Adipocyte (in vitro differentiated cells): Measurements from ENCODE around the gene PGC.

Experiments used
- DNase-seq: peaks from one replicate; pipeline ENCODE4 v3.0.0-alpha.2; 2015; ENCODE audit warnings: low read depth
- H3K27me3 ChIP-seq: replicated peaks from 2 replicates; pipeline ENCODE4 v1.7.0; 2013; ENCODE audit warnings: mild to moderate bottlenecking, low read length, moderate library complexity; ENCODE audit not compliant: control insufficient read depth, insufficient read depth
- H3K36me3 ChIP-seq: 2 replicates; pipeline ENCODE4 v1.7.0; 2013; ENCODE audit warnings: low read length, mild to moderate bottlenecking, moderate library complexity; ENCODE audit not compliant: control insufficient read depth, insufficient read depth, severe bottlenecking
- H3K4me1 ChIP-seq: 2 replicates; pipeline ENCODE4 v1.7.0; 2013; ENCODE audit warnings: mild to moderate bottlenecking, low read length, moderate library complexity; ENCODE audit not compliant: control insufficient read depth, insufficient read depth
- H3K4me3 ChIP-seq: 2 replicates; pipeline ENCODE4 v1.7.0; 2013; ENCODE audit warnings: mild to moderate bottlenecking, low read length, moderate library complexity
- H3K9ac ChIP-seq: 2 replicates; pipeline ENCODE4 v1.7.0; 2013; ENCODE audit warnings: mild to moderate bottlenecking, low read length, moderate library complexity
- H3K9me3 ChIP-seq: 2 replicates; pipeline ENCODE4 v1.7.0; 2013; ENCODE audit warnings: mild to moderate bottlenecking, low read length, moderate library complexity; ENCODE audit not compliant: control insufficient read depth

PGC gene

DNA sequence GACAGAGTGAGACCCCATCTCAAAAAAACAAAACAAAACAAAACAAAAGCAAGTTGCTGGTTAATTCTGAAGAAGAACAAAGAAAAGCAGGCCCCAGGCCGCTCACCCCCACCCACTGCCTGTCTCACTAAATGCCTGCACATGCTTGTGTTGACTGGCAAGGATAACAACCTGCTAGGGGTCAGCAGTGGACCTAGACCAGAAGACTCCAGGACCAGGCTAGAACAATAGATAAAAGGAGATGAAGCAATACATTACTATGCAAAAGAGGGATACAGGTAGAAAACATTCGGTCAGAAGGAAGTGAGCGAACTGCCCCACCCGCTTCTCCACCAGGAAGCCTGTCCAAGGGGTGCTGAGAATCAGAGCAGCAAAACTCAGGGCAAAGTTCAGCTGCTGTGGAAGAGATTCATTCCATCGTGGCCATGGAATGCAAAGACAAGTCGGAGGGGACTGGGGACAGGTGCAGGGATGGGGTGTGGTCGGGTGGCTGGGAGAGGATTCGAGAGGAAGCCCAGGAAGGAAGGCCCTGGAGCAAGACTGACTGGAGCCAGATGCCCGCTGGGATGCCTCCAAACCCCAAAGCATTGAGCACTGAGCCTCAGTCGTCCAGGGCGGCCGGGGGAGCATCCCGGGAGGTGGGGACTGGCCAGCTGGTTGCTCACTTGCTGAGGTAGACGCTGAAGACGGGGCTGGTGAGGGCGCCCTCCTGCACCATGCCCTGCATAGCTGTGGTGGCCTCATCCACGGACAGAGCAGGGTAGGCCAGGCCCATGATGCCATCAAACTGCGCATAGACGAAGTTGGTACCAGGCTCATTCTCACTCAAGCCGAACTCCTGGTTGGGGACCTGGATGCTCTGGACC is 5.3 kb downstream of the PGC start:
- H3K9ac ChIP-seq: no peak overlapping the region
- H3K36me3 ChIP-seq: no peaks in the 10 kb centered on the region
- H3K4me1 ChIP-seq: no peaks in the 10 kb centered on the region
- no peak overlapping the region for H3K4me3 ChIP-seq
- DNase-seq: no peak
- no peaks in the 10 kb centered on the region for H3K9me3 ChIP-seq
- peaks cover 16% of the 10 kb centered on the region for H3K27me3 ChIP-seq

DNA sequence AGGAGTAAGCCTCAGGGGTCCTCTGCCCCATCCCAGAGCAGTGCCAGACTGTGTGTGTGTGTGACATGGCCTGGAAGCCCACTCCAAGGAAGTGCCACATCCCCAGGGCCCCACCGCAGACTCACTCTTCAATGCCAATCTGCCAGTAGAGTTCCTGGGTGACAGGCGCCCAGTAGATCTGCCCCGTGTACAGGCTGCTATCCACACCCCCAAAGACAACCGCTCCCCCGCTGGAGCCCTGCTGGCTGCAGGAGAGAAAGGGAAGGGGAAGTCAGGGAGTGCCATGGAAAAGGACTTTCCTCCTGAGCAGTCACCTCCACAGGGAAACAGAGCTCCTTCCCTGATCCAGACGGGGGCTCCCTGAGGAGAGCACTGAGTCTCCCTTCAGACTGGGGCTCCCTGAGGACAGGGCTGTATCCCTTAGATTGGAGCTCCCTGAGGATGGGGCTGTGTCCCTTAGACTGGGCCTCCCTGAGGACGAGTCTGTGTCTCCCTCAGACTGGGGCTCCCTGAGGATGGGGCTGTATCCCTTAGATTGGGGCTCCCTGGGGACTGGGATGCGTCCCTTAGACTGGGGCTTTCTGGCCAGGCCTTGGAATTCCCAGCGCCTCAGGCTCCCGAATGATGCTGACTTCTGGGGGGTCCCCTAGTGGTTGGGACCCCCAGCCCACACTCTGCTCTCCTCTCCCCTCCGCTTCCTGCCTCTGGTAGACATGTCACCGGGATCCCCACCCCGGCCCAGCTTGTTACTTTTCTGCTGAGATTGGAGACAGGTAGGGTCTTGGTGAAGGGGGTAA is 6.6 kb downstream of the PGC start:
- no peak overlapping the region for H3K4me3 ChIP-seq
- H3K27me3 ChIP-seq: peaks cover 16% of the 10 kb centered on the region
- H3K9me3 ChIP-seq: no peaks in the 10 kb centered on the region
- no peaks in the 10 kb centered on the region for H3K36me3 ChIP-seq
- no peak for DNase-seq
- no peaks in the 10 kb centered on the region for H3K4me1 ChIP-seq
- no peak overlapping the region for H3K9ac ChIP-seq

DNA sequence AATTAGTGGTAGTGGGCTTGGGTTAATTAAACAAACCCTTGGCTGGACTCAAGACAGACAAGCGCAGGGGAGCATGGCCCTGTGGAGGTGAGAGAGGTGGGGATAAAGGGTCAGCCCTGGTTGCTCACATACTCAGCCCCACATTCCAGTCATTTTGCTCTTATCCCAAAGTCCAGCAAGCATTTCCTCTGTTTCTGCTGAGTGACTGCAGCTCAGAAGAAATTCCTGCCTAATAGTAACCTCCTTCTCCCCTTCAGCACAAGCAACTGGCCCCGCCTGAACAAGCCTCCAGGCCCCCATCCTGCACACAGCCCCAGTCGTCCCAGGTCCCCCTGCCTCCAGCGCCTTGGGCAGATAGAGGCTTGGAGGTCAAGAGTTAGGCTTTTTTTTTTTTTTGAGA is 8.2 kb downstream of the PGC start:
- Histone ChIP-seq H3K4me1 (no peaks in the 10 kb centered on the region), H3K27me3 (peaks cover 16% of the 10 kb centered on the region), H3K4me3 (no peak overlapping the region), H3K9ac (no peak overlapping the region), H3K36me3 (no peaks in the 10 kb centered on the region), H3K9me3 (no peaks in the 10 kb centered on the region)
- no peak for DNase-seq

DNA sequence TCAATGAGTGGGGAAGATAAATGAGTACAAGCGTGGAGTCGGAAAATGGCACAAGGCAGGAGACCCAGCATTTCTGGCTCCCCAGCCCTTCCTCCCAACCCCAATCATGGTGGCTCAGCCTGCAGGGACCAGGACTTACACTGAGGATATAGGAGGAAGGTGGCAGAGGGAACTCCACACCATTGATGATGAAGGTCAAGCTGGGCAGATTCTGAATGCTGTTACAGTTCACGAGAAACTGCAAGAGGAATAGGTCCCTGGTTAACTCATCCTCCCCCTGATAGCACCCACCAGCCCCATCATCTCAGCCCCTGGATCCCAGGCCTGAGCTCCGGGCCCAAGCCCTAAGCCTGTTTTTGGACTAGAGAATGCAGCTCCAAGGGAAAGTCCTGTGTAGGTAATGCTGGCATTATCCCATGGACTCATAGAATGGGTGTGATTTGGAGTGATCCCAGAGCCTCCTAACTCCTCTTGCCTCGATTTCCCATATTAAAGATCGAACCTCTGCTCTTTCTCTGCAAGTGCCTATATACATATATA is 9.5 kb downstream of the PGC start:
- no peak overlapping the region for H3K4me3 ChIP-seq

DNA sequence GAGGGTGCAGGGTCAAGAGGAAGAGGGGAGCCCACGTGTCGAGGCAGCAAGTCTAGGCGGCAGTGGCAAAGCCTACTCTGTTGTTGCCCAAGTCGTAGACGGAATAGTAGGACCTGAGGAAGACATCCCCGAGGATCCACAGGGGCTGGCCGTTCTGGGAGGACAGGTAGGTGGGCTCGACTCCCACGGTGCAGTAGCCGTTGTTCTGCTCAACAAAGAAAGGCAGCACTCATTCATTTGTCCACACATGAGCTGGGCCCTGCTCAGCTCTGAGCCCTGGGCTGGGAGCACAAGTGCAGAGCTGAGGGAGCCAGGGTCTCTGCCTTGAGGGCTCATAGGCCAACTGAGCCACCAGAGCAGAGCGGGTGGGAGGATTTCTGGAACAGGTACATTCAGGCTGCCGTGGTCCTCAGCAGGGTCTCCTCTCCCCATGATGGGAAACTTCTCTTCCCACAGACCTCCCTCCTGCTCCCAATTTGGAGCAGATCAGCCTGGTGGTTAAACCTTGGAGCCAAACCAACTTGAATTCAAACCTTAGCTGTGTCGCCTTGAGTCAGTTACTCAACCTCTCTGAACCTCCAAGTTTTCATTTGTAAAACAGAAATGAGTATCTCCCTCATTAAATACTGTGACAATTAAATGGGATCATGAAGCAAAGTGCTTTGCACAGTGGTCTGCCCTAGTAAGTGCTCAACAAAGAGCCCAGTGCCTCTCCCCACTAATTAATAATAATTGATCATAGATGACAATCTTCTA is 10.2 kb downstream of the PGC start:
- peaks cover 16% of the 10 kb centered on the region for H3K27me3 ChIP-seq
- H3K4me3 ChIP-seq: no peak overlapping the region
- H3K9me3 ChIP-seq: no peaks in the 10 kb centered on the region
- H3K4me1 ChIP-seq: peaks cover 16% of the 10 kb centered on the region
- H3K9ac ChIP-seq: no peak overlapping the region
- no peak for DNase-seq
- no peaks in the 10 kb centered on the region for H3K36me3 ChIP-seq

More for the DNA sequence above, 9.5 kb downstream of the PGC start:
- Histone ChIP-seq H3K27me3 (peaks cover 16% of the 10 kb centered on the region), H3K4me1 (peaks cover 12% of the 10 kb centered on the region), H3K36me3 (no peaks in the 10 kb centered on the region), H3K9me3 (no peaks in the 10 kb centered on the region), H3K9ac (no peak overlapping the region)
- no peak for DNase-seq

DNA sequence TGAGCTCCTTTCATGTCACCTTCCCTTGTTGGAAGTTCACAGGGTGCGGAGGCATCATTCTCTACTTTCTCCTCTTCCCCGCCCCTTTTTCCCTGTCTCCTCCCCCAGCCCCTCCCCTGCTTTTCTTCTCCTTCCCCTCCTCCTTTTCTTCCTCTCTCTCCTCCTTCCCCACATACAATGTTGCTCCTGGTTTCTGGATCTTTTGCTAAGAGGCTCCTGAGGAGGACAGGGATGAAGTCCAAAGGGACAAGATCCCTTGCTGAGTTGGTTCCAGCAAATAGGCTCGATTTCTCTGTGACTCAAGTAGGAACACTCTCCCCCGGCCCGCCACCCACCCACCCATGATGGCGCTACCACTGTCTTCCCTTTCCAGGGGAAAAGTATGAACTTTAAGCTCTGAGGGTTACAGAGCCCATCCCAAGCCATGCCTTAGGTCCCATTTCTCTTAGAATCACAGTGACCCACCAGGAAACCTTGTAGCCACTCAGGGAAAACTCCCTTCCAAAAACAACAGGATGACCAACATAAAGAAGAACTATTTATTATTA is 10.9 kb downstream of the PGC start:
- Histone ChIP-seq H3K4me3 (no peak overlapping the region), H3K9ac (no peak overlapping the region), H3K9me3 (no peaks in the 10 kb centered on the region), H3K4me1 (peaks cover 16% of the 10 kb centered on the region), H3K36me3 (no peaks in the 10 kb centered on the region), H3K27me3 (peaks cover 16% of the 10 kb centered on the region)
- no peak for DNase-seq

DNA sequence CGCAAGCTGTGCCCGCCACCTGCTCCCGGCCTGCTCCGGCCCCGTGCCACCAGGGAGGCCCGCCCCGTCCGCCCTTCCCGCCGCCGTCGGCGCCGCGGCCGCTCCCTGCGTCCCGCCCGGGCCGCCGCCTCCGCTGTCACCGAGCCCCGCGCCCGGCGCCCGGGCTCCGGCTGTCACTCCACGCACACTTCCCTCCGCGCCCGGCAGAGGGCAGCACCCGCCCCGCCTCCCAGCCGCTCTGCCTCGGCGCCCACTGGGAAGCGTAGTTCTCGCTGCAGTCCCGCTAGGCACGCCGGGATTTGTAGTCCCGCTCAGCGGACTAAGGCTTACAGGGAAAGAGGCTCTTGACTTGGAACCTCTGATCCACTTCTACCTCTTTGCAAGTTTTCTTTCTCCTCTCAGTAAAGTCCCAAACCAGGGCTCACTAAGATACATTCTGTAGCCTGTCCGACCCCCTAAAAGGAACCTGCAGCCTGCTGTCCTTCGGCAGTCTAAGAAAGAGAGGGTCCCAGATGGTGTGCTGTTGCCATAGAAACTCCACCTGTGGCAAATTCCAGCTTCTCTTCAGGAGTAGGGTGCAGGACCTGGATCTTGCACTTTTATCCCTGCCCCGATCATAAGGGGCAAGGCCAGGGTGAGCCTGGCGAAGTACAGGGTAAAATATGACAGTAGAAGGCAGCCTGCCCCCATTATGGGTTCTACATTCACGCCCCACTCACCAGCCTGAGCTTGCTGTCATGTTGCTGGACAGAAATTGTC is 11.6 kb downstream of the PGC start, which contains the start of gene TFEB:
Gene TFEB (minus strand): TSS at position 182 of the 759 bp plus-strand sequence. CDS start 44,395 bp downstream, outside the sequence.
- Histone ChIP-seq H3K4me3 (peak within 1 kb of the TSS; percentile 82), H3K36me3 (no peaks in the 10 kb centered on the region)
- peak; percentile 97 for DNase-seq

DNA sequence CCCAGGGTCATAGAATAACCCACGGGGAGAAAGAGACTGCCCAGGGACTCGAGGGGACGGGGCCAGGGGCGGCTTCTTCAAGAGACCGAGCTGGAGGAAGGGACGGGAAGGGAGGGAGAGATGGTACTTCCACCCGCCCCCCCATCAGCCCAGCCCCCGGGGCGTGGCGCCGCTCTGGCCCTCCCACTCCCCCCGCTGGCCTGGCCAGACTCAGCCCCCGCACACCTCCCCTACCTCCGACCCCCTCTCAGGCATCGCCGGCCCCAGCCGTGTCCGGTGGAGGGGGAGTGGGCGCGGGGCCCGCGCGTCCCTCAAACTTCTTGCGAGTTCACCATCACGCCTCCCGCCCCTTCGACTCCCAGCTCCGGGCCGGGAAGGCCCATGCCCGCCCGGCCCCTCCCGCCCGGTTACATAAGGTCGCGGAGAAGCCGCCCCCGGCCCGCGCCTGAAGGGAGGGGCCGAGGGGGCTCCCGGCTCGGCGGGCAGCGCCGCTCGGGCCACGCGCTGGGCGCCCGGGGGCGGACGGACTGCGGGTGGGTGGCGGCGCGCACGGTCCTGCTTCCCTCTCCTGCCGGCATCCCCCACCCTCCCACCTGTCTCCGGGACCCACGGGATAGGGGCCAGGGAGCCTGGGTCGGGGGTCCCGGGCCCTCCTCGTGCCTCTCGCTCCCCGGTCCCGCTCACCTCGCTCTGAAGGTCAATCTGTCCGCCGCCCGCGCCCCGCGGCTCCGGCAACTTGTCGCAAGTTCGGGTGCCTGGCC is 12.4 kb downstream of the PGC start:
- DNase-seq: peak; percentile 88
- no peaks in the 10 kb centered on the region for H3K9me3 ChIP-seq
- no peaks in the 10 kb centered on the region for H3K36me3 ChIP-seq
- H3K27me3 ChIP-seq: peaks cover 3% of the 10 kb centered on the region
- peak overlapping the region; percentile 83 for H3K9ac ChIP-seq
- peak overlapping the region; percentile 82 for H3K4me3 ChIP-seq
- H3K4me1 ChIP-seq: peaks cover 28% of the 10 kb centered on the region

More for the DNA sequence above, 11.6 kb downstream of the PGC start, which contains the start of gene TFEB:
- Histone ChIP-seq H3K9ac (peak within 1 kb of the TSS; percentile 83), H3K9me3 (no peaks in the 10 kb centered on the region), H3K4me1 (peaks cover 21% of the 10 kb centered on the region), H3K27me3 (peaks cover 11% of the 10 kb centered on the region)

DNA sequence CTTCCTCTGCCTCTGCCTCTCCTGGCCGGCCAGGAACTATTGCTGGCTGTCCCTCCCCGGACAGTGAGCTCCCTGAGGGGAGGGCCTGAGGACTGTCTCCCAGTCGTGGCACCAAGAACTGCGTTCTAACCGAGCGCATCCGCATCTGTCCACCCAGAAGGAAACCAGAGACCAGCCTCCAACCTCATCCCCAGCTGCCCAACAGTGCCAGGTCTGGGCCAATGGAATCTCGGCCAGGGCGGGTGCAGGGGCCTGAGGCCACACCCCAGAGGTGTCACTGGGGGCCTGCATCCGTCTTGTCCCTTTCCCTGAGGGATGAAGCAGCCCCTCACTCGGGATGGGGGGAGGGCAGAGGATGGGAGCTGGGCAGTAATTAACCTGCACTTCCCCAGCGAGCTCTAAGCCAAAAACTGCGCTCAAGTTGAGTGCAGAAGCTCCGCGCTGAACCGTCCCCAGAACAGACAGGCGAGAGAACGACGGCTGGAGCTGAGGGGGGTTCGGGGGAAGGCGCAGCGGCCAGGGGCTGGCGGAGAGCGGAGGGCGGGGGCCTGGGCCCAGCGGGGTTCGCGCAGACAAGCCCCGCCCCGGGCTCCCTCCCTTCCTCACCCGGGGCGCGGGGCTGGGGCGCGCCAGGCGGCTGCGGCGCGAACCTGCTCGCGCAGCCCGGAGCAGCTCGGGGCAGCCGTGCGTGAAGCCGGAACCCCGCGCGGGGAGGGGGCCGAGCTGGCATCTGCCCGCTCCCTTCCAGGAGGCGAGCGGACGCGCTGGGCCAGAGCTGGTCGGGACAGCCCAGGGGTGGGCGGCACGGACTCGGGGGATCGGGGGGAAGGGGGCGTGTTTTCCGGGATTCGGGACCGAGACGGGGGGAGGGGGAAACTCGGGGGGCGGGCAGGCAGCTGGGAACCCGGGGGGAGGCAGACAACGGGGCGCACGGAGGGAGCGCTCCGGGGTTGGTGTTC is 13.2 kb downstream of the PGC start:
- Histone ChIP-seq H3K36me3 (no peaks in the 10 kb centered on the region), H3K4me1 (peaks cover 28% of the 10 kb centered on the region), H3K4me3 (peak overlapping the region; percentile 82), H3K27me3 (no peaks in the 10 kb centered on the region), H3K9me3 (no peaks in the 10 kb centered on the region), H3K9ac (peak overlapping the region; percentile 71)
- DNase-seq: peak; percentile 91
